Stimulated activated CD8-positive, alpha-beta memory T cell treated with anti-CD3 and anti-CD28 coated beads, Interleukin-4, amount 100 ng/mL, for 24 hours (primary cell): ENCODE measurements around the gene DCAF8.

Experiments used
- DNase-seq: peaks from one replicate; pipeline ENCODE4 v3.0.0-alpha.2; 2020; ENCODE audit warnings: low read depth

DCAF8 gene

GRCh38 chr1:160204526-160205241 is 57.7 kb downstream of the DCAF8 start:
- no peak for DNase-seq

DNA sequence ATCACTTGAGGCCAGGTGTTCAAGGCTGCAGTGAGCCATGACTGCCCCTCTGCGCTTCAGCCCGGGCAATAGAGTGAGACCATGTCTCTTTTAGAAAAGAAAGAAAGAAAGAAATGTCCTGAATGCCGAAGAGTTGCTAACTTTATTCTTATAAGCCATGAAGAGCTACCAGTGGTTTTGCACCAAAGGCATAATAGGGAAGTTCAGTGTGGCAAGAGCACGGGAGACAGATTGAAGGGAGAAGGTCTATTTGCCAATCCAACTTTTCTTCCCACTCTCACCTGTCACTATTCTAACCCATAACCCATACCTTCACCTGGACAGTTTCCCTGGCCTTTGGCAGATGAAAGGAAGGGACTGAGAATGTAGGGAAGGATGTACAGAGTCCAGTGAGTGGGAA is 61.6 kb downstream of the DCAF8 start:
- no peak for DNase-seq

DNA sequence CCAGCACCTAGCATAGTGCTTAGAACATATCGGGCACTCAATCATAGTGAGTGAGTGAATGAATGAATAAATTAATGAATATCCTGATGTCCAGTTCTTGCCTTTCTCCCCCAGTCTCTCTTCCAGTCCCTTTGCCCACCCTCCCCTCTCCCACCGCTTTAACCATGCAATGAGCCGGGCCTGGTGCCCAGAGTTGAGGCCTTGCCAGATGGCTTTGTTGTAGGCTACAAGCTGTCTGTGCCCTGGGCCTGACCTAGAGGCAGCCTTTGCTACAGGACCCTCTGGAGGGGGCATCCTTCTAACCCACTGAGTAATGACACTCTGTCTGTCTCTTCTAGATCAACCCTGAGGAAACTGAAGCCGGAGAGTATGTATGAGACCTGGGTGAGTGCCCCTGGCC is 65.1 kb downstream of the DCAF8 start:
- no peak for DNase-seq

DNA sequence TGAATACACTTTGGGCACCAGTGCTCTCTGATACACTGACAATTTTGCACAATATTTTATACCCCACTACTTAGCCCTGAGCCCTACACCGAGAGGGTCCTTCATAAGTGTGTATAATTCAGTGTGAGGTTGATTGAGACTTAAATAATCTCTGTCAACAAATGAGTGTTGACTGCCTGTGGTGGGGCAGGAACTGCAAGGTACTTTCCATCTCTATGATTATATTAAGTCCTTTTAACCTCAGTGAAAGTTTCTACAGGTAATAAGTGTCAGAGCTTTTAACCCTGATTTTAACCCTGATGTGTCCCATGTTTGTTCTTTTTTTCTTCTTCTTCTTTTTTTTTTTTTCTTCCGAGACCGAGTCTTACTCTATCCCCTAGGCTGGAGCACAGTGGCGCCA is 66.2 kb downstream of the DCAF8 start:
- no peak for DNase-seq

DNA sequence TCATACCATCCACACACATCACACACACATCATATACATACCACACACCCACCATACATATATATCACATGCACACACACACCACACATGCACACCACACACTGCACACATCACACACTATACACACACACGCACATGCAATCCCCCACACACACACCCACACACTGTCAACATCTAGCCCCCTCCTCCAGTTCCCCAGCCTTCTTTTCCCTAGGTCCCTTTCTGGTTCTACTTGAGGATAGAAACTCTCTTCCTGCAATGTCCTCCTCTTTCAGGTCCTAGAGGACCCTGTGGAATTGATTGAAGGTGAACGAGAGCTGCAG is 67.7 kb downstream of the DCAF8 start:
- no peak for DNase-seq

DNA sequence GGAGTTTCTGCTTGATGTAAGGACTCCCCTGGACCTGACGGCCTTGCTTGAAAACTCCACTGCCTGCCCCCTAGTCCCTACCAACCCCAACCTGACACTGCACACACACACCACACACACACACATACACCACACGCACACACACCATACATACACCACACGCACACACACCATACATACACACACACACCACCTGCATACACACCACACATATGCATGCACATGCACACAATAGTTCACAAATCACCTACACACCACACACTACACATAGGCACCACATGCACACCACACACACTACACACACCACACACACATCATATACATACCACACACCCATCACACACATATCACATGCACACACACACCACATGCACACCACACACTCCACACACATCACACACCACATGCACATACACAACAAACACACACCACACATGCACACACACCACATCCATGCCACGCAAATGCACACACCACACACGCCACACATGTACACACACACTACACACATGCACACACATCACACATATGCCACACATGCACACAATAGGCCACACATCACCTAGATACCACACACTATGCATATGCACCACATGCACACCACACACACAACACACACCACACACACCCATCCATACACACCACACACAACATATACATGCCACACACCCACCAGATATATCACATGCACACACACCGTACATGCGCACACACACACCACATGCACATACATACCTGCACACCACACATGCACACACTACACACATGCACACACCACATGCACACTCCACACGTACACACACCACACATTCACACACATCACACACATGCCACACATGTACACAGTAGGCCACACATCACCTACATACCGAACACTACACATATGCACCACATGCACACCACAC is 68.3 kb downstream of the DCAF8 start:
- DNase-seq = no peak

DNA sequence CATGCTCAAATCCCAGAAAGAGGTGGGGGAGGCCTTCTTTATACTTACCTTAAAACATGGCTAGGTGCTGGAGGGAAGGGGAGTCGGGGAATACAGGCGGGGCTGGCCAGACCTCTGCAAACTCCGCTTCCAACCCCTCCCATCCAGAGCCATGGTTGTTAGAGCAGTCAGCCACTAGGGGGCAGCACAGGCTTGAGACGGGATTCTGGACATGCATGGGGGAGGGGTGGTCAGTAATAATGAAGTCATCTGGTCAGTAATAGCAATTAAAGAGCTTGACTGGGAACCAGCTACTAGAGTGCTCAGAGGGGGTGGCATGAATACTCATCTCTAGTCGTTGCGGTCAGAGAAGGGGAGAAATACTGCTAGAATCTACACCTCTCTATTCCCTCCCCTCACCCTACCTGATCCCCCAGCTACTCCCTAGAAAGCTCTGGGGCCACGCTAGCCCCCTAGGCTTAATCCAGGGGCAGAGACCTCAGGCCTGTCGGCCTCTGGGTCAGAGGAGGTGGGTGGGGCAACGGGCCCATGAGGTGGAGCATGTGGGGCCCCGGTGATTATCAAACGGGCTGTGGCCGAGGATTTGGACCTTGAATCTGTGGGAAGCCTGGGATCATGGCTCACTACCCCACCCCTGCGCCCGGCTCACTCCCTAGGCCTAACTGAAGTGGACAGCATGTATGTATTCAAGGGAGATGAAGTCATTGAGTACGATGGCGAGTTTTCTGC is 69.1 kb downstream of the DCAF8 start:
- DNase-seq = peak; percentile 67

DNA sequence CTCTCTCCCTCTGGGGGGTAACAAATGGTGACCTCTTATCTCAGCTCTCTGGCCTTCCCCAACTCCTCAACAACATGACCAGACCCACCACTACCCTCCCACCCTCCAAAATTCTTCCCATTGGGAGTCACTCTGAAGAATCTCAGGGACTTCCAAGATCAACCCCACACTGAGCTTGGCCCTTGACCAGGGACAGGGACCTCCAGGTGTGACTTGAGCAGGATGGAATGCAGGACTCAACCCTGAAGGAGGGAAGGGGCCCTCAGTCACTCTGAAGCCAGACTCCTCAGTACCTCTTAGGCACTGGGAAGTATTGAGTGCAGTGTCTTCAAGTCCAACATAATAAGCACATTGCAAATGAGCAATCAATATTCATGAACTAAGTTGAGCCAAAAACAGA is 70.1 kb downstream of the DCAF8 start:
- DNase-seq = no peak

GRCh38 chr1:160191756-160192155 is 70.6 kb downstream of the DCAF8 start:
- DNase-seq = no peak

GRCh38 chr1:160189649-160190625 is 72.4 kb downstream of the DCAF8 start, which contains the start of gene CASQ1:
Gene CASQ1, plus strand, starts transcription at chr1:160190575. Its CDS starts 177 bp downstream, at chr1:160190752.
- DNase-seq = no peak

- DNase-seq = no peak
Observed at GRCh38 chr1:160188341-160188740, 74.0 kb downstream of the DCAF8 start.

GRCh38 chr1:160187407-160187806 is 74.9 kb downstream of the DCAF8 start:
- DNase-seq = no peak

- DNase-seq = no peak
Observed at GRCh38 chr1:160186729-160187128, 75.6 kb downstream of the DCAF8 start.

DNA sequence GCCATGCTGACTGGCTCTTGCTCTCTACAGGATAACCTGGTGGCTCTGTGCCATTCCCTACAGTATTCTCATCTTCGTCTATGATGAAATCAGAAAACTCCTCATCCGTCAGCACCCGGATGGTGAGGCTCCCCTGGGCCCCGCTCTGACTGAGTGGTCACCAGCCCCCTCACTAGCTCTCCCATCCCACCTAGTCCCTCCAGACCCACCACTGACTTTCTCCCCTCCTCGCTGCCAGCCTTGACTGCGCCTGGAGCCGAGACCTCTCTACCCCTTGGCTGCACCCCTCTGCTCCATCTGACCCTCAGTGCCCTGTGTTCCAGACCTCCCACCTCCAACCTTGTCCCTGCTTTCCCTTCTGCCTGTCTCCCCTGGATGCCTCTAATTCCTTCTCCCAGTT is 76.1 kb downstream of the DCAF8 start:
- DNase-seq = no peak

GRCh38 chr1:160179336-160179735 is 83.0 kb downstream of the DCAF8 start:
- no peak for DNase-seq

DNA sequence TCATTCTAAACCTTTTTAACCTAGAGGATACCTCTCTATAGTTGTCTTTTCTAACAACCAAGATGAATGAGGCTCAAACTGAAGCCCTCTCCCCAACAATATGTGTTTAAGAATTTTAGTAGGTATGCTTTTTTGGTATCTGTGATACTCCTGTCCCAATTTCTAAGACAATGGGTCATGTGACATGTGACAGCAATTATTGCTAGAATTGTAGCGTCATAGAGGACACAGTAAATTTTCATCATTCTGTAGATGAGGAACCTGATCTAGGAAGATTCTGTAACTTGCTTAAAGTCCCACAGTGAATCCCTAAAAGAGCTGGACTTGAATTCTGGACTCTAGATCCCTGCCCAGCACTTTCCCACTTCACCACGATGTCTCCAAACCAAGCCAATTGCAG is 83.6 kb downstream of the DCAF8 start:
- no peak for DNase-seq

DNA sequence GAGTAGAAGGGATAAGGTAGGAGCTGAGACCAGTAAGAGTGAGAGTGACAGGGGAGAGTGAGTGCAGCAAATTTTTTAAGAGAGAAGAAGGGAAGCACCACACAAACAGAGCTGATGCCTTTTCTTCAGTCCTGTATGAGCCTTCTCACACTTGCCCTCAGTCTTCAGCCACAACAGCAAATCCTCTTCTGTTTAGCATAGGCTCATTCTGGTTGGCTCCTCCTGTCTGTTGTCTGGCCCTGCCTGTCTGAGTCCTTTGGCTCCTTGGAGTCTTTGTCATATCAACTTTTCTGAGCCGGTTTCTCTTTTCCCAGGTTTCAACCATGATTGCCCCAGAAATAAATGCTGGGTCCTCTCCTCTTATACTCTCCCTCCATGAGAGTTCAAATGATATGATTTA is 84.7 kb downstream of the DCAF8 start:
- no peak for DNase-seq

DNA sequence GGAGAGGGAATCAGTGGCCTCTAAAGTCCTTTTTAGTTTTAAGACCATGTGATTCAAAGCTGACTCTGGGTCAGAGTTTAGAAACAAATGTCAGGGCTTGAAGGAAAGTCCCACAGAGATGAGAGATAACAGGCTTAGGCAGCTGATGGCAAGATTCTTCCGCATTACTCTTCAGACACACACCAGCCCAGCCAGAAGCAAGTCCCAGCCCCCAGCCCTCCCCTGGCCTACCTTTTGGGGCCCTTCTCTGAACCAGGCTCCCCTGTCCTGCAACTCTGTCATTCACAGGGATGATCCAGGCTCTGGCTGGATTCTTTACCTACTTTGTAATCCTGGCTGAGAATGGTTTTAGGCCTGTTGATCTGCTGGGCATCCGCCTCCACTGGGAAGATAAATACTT is 85.1 kb downstream of the DCAF8 start:
- DNase-seq = no peak

GRCh38 chr1:160171980-160172379 is 90.4 kb downstream of the DCAF8 start:
- no peak for DNase-seq

- DNase-seq = no peak
Observed at GRCh38 chr1:160171354-160171753, 91.0 kb downstream of the DCAF8 start.

- no peak for DNase-seq
Observed at GRCh38 chr1:160169553-160170399, 92.6 kb downstream of the DCAF8 start.
